ENCODE results near the gene SLC39A1. TPM values are rescaled to one million over a fixed set of nuclear protein-coding genes. Genes with fewer than 3 reads are reported as not detected.

The SLC39A1 gene
- total and polyA plus RNA-seq, 2 donors (not counting 3 experiments of a cell fraction or from before 2014, with no cell fraction given), result 75.8 to 98.0 TPM

GRCh38 chr1:153951801-153952200 is 11.5 kb downstream of the SLC39A1 start:
- Histone ChIP-seq H3K79me2 (ENCODE audit: control insufficient read depth, insufficient read depth, low read length) (peaks cover 22% of the 10 kb centered on the region), H3K4me3 (replicated peaks in 1 of 3; ENCODE audit: insufficient read depth in 1 of 3, low read depth in 1 of 3, low read length in 3 of 3) (no peak overlapping the region), H4K20me1 (replicated peaks; ENCODE audit: control insufficient read depth, extremely low read depth, insufficient read depth, low read length) (no peaks in the 10 kb centered on the region), H3K4me1 (ENCODE audit: control insufficient read depth, extremely low read depth, insufficient read depth, low read length) (peaks cover 3% of the 10 kb centered on the region), H3K9ac (replicated peaks; ENCODE audit: extremely low read depth, insufficient read depth, low read length) (no peak overlapping the region), H2AFZ (ENCODE audit: low read depth, low read length) (no peak overlapping the region), H3K27me3 (ENCODE audit: control insufficient read depth in 2 of 2, insufficient read depth in 2 of 2, low read length in 2 of 2) (no peaks in the 10 kb centered on the region), H3K36me3 (ENCODE audit: control insufficient read depth in 2 of 2, extremely low read depth in 1 of 2, insufficient read depth in 2 of 2, low read length in 2 of 2) (peaks cover 6 to 50% of the 10 kb centered on the region in 2 experiments), H3K9me1 (replicated peaks; ENCODE audit: control insufficient read depth, extremely low read depth, insufficient read depth, low read length) (no peaks in the 10 kb centered on the region), H3K4me2 (ENCODE audit: insufficient read depth, low read length) (no peak overlapping the region), H3K9me3 (replicated peaks; ENCODE audit: control insufficient read depth, insufficient read depth, low read length) (no peaks in the 10 kb centered on the region), H3K27ac (ENCODE audit: insufficient read depth, low read depth, low read length) (no peak overlapping the region)
- ChIA-PET CTCF (no interaction called here), POLR2A (no interaction called here)
- intact Hi-C loops (cut with micrococcal nuclease) (no loop called here), dilution Hi-C loops (cut with MboI; ENCODE audit: extremely low pct_ligation_motif_present, low sequenced_read_pairs) (no loop called here)
- BruUV-seq (replicated peaks), result TSS peak; percentile 12
- FAIRE-seq (no peak), DNase-seq (ENCODE audit: low read depth, low spot score) (no peak)
- no peak for TF ChIP-seq POLR2A (IDR thresholded peaks at IDR 0.05; ENCODE audit: low read depth, low read length)
- no peak for TF ChIP-seq MAX (IDR thresholded peaks at IDR 0.05; ENCODE audit: insufficient read depth, insufficient read length)
- no peak for TF ChIP-seq CTCF (IDR thresholded peaks at IDR 0.05; ENCODE audit: extremely low read depth in 1 of 2, insufficient read depth in 1 of 2, low read depth in 1 of 2, low read length in 2 of 2)
- TF ChIP-seq EZH2 (IDR thresholded peaks at IDR 0.05; ENCODE audit: borderline replicate concordance, low read depth, low read length, severe bottlenecking), result no peak
- no peak for TF ChIP-seq GATA2 (IDR thresholded peaks at IDR 0.05; ENCODE audit: insufficient read depth, insufficient read length, low read depth, low read length)
- TF ChIP-seq JUN (IDR thresholded peaks at IDR 0.05; ENCODE audit: borderline replicate concordance, insufficient read depth, insufficient read length, low read depth), result no peak
- TF ChIP-seq FOS (IDR thresholded peaks at IDR 0.05; ENCODE audit: borderline replicate concordance, insufficient read depth, low read length), result no peak
- TF ChIP-seq MYC (IDR thresholded peaks at IDR 0.05; ENCODE audit: low read depth, low read length), result no peak
- TF ChIP-seq POLR2AphosphoS5 (IDR thresholded peaks at IDR 0.05; ENCODE audit: insufficient read depth, low read depth, low read length), result no peak
